ENCODE measurements around the gene ROCK2.

DNA sequence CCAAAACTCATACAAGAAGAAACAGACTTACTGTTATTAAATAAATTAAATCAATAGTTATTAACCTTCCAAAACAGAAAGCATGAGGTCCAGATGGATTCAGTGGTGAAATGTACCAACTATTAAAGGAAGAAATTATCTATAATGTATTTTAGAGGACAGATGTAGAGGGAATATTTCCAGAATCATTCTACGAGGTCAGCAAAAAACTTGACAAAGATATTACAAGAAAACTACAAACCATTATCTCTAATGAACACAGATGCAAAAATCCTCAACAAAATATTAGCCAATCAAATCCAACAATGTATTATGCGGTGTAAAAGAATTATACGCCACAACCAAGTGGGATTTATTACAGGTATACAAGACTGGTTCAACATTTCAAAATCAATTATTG is 63.7 kb downstream of the ROCK2 start:
- TF ChIP-seq POLR2A (IDR thresholded peaks at IDR 0.05) (no peak), POLR2AphosphoS5 (IDR thresholded peaks at IDR 0.05) (no peak), EP300 (IDR thresholded peaks at IDR 0.05) (no peak)
- TF ChIP-seq, protein P1, sequence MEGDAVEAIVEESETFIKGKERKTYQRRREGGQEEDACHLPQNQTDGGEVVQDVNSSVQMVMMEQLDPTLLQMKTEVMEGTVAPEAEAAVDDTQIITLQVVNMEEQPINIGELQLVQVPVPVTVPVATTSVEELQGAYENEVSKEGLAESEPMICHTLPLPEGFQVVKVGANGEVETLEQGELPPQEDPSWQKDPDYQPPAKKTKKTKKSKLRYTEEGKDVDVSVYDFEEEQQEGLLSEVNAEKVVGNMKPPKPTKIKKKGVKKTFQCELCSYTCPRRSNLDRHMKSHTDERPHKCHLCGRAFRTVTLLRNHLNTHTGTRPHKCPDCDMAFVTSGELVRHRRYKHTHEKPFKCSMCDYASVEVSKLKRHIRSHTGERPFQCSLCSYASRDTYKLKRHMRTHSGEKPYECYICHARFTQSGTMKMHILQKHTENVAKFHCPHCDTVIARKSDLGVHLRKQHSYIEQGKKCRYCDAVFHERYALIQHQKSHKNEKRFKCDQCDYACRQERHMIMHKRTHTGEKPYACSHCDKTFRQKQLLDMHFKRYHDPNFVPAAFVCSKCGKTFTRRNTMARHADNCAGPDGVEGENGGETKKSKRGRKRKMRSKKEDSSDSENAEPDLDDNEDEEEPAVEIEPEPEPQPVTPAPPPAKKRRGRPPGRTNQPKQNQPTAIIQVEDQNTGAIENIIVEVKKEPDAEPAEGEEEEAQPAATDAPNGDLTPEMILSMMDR (IDR thresholded peaks at IDR 0.05), result no peak
